Activated CD8-positive, alpha-beta memory T cell treated with anti-CD3 and anti-CD28 coated beads for 4 hours (primary cell): ENCODE results near the gene ARL16.

Experiments
- DNase-seq, 2 donors: peaks; one replicate each; pipeline ENCODE4 v3.0.0-alpha.2; 2020; ENCODE audit warnings: low read depth in 2 of 2

ARL16 gene, protein sequence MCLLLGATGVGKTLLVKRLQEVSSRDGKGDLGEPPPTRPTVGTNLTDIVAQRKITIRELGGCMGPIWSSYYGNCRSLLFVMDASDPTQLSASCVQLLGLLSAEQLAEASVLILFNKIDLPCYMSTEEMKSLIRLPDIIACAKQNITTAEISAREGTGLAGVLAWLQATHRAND

DNA sequence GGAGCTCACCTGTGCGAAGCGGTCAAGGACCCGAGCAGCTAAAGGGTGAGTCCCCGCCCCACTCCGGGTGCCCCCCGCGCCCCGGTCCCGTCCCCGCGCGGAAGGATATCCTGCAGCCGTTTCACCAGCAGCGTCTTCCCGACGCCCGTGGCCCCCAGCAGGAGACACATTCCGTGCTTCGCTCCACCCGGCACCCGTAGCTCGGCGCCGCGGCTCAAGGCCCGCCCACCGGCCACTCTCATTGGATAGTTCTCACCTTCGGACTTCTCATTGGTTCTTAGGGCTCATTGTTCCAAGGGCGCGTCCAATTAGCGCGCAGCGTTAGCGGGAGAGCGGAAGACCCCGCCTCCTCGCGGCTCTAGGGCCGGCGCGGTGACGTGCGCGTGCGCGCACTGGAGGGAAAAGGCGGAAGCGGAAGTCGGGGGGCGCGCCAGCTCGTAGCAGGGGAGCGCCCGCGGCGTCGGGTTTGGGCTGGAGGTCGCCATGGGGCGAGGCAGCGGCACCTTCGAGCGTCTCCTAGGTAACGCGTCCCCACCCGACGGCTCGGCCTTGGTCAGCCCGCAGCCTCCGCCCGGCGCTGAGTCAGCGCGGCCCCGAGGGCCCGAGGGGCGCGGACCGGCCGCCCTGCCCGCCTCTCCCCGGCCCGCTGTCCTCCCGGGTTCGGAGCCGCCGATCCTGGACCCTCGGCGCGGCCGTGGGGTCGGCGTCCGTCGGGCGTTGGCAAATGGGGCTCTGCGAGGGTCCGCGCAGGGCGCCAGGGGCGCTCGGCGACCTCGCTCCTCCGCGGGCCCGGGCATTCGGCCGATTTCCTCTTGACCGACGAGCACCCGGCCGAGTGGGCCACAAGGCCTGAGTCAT, at the start of gene ARL16, which contains the start of gene HGS:
TSS of gene ARL16 (minus strand) at position 214 of the 858 bp plus-strand sequence. CDS start at position 170, 44 bp downstream.
TSS of gene HGS (plus strand) at position 428 of the 858 bp plus-strand sequence. CDS start at position 484, 56 bp downstream.
- peak; percentile 93 to 94 for DNase-seq

DNA sequence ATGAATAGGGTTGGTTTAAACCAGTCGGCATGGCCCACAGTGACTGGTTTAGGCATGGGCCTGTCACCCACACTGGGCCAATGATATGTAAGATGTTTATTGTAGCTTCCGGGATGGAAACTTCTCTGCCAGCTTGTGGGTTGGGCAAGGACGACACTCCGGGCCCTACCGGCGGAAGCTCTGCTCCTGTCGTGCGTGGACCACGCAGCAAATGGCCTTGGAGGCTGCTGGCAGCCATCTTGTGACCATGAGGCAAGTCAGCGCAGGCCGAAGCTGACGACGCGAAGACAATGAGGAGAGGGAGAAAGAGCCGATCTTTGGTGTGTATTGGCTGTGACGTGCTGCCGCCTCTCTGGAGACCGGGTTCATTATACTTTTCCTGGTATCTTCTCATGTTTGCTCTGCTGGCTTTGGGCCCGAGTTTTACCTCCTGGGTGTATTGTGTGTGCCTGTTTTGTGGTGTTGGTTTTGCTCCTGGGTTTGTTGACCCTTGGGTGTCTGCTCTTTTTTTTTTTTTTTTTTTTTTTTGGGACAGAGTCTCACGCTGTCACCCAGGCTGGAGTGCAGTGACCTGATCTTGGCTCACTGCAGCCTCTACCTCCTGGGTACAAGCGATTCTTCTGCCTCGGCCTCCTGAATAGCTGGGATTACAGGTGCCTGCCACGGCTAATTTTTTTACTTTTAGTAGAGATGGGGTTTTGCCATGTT, 43.9 kb upstream of the ARL16 start:
- no peak for DNase-seq

DNA sequence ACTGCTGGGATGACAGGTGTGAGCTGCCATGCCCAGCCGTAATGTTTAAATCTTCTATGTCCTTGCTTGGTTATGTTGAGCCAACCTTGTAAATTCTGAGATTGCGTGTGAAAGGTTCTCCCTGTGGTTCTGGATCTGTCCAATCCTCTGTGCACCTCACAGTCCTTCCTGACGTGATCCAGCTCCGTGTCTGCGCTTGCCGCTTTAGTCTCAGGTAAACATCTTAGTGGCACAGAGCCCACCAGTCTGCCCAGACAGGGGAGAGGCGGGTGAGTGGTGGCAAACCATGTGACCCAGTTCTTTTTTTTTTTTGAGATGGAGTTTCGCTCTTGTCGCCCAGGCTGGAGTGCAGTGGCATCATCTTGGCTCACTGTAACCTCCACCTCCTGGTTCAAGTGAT, 42.4 kb upstream of the ARL16 start:
- no peak for DNase-seq

DNA sequence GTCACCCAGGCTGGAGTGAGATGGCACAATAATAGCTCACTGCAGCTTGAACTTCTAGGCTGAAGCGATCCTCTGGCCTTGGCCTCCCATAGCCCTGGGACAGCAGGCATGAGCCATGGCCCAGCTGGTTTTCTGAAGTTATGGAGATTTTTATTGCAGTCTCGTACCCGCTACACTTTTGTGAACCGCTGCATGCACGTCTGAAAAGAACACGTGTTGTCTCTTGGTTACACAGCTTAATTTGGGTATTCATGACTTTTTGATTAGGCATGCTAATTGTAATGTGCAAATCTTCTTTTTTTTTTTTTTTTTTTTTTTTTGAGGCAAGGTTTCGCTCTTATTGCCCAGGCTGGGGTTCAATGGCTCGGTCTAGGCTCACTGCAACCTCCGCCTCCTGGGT, 41.8 kb upstream of the ARL16 start:
- no peak for DNase-seq

DNA sequence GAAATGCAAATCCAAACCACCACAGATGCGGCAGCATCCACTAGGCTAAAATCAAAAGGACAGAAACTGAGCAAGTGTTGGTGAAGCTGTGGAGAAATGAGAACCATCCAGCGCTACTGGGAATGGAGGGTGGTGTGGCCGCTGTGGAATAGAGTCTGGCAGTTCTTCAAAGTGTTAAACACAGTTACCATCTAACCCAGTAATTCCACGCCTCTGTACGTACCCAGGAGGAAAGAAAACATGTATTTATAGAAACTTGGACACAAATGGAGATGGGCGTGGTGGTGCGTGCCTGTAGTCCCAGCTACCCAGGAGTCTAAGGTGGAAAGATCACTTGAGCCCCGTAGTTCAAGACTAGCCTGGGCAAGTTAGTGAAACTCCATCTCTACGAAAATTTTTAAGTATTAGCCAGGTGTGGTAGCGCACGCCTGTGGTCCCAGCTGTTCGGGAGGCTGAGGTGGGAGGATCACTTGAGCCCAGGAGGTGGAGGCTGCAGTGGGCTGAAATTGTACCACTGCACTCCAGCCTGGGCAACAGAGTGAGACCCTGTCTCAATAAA, 40.1 kb upstream of the ARL16 start:
- no peak for DNase-seq

DNA sequence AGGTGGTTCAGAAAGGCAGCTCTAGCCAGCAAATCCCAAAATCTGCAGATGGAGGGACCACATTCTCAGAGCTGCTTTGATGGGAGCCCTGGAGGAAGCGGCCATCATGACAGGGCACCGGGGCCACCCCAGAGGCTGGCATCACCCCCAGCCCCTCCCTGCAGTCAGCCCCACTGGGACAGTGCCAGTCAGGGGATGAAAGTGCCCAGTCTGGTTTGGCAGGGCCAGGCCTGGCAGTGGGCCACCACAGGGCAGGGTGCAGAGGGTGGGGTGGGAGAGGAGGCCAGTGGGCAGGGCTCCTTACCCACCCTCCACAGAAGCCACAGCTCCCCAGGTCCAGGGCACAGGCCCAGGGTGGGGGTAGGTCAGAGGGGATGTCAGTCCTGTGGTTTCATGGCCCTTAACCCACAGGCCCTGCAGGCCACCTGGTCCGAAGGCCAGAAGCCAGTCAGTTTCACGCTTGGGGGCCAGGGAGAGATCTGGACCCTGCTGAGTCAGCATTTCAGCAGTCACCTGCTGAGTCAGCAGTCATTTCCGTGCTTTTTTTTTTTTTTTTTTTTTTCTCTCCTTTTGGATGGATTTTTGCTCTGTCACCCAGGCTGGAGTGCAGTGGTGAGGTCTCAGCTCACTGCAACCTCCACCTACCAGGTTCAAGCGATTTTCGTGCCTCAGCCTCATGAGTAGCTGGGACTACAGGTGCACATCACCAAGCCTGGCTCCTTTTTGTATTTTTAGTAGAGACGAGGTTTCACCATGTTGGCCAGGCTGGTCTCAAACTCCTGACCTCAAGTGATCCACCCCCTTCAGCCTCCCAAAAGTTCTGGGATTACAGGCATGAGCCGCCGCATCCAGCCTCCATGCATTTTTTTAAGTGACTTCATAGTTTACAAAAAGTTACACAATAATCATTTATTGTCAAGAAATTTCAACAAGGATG, 38.9 kb upstream of the ARL16 start:
- DNase-seq: no peak

DNA sequence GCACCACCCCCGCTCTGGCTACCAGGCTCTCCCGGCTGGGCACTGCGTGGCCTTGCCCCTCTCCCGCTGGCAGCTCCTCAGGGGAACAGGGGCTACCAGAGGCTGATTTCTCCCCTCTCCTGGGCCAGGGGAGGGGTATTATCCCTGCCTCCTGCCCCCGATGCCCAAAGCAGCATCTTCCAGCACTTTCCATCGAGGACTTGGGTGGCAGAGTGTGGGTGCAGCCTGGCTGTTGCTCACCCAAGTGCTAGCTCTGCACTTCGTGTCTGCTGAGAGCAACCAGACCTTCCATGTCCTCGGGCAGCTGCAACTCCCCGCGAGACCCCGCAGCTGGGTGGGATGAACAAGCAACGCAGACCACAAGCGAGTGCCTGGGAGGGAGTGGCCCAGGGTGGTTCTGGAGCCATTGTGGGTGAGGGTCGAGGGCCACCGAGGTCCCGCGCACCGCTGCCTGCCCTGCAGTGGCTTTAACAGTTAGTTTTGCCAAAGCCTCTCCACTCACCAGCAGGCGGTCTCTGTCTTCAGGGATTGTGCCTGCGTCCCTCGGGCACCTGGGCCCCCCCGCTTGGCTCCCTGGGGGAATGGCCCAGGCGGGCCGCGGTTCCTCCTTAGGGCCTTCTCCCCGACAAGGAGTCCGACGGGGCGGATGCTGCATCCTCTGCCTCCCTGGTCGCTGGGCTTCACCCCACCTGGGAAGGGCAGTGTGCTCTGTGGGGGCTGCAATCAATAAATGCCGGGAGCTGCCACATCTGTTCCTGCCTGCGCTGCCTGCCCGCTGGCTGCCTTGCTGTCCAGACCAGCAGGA, 36.9 kb upstream of the ARL16 start:
- DNase-seq: no peak

DNA sequence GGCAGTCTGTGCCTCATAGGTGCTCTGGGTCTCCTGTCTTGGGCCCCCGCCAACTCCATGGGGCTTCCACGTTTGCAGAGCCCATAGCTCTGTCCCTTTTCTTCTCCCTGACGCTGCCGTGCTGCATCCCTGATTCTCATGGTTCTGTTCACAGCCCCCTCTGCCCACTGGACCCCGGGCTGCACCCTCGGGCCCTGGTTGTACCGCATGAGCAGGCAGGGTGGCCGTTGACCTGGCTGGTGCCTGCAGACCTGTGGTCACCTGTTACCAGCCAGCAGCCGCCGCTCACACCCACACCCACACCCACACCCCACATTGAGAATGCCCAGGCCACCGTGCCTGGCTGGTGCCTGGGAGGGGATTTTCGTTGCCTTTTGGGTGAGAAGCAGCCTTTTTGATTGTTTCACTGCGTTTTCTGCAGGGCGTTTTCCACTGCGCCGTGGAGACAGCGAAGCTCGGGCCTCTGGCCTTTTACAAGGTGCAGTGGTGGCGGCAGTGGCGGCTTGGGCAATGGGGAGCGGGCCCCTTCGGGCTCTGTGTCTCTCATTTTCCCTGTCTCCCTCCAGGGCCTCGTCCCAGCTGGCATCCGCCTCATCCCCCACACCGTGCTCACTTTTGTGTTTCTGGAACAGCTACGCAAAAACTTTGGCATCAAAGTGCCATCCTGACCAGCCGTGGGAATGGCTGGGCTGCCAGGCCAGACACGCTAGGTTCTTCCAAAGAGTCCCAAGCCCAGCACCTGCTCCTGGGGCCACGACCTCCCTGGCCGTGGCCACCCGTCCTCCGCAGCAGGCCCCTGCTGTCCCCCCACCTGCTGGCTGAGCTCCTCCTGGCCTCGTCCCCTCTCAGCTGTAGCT, 36.0 kb upstream of the ARL16 start:
- no peak for DNase-seq

DNA sequence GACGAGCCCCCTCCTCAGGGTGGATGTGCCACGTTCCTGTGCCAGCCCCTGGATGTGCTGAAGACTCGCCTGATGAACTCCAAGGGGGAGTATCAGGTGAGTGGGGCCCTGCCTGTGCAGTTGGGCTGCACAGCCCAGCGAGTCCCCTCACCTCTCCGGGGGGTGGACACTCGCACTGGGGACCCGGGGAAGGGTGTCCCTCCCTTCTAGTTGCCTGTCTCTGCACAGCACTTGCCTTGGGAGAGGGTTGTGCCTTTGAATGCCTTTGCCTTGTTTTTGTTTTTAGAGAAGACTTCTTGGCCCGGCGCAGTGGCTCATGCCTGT, 34.1 kb upstream of the ARL16 start:
- no peak for DNase-seq

DNA sequence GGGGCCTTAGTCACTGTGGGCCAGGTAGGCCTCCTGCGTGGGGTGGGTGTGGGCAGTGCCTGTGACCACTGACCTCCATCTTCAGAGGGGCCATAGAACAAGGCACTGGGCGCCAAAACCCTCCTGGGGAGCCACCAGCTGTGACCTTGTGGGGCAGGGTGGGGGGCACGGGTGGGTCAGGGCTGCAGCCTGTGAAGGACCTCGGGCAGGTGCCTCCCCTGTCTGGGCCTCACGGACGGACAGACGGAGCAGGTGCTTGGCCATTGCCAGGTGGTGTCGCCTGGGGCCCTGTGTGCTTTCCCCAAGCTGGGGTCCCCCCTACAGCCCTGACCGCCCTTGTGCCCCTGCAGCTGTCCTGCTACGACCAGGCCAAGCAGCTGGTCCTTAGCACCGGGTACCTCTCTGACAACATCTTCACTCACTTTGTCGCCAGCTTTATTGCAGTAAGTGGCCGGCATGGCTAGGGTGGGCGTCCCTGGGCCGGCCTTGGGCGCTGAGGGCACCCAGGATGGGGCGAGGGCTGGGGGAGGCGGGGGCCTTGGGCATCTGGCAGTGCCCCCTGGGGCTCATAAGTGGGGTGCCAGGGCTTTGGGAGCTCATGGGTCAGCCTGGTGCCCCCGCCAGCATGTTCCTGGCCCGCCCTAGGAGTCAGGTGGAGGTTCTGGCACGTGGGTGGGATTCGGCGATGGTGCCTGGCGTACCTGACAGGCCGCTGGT, 33.6 kb upstream of the ARL16 start:
- no peak for DNase-seq

DNA sequence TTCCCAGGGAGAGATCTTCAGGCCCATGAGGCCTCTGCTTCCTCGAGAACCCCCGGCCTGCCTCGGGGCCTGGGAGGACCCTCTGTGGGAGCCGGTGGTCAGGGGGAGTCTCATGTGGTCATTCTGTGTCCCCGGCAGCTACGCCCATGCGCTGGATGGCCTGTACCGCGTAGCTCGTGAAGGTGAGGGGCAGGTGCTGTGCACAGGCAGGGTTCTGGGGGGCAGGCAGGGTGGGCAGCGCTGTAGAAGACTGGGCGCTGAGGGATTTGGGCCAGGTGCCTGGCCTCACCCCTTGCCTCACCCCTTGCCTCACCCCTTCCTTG, 33.0 kb upstream of the ARL16 start:
- no peak for DNase-seq

DNA sequence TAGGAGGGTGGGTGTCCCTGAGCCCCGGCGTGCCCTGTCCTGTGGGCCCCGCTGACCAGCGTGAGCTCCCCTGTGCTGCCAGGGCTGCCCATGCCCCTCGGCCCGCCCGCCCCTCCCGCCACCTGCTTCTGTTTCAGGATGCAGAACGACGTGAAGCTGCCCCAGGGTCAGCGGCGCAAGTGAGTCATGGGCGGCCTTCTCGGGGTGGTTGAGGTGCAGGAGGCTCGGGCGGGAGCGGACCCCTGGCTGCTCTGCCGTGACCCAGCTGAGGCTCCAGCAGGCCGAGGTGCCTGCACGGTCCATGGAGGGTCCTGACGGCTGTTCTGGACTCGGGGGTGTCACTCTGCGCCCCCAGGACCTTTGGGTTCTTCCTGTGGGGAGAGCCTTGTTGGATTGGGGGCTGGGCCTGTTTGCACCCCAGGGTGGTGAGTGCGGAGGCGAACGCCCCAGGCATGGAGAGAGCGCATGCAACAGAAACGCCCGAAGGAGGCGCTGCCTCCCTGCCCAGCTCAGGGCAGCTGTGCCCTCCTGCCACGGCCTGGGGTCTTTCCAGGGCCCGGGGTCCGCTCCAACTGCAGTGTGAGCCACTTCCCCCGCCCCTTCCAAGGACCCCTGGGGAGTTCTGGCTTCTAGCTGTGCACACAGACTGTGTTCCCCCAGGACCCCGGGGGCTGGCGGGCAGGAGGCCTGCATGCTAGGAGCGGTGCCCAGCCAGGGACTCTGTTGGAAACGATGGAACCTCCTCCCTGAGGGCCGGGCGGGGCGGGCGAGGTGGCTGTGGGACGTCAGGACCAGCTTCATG, 32.5 kb upstream of the ARL16 start:
- no peak for DNase-seq

DNA sequence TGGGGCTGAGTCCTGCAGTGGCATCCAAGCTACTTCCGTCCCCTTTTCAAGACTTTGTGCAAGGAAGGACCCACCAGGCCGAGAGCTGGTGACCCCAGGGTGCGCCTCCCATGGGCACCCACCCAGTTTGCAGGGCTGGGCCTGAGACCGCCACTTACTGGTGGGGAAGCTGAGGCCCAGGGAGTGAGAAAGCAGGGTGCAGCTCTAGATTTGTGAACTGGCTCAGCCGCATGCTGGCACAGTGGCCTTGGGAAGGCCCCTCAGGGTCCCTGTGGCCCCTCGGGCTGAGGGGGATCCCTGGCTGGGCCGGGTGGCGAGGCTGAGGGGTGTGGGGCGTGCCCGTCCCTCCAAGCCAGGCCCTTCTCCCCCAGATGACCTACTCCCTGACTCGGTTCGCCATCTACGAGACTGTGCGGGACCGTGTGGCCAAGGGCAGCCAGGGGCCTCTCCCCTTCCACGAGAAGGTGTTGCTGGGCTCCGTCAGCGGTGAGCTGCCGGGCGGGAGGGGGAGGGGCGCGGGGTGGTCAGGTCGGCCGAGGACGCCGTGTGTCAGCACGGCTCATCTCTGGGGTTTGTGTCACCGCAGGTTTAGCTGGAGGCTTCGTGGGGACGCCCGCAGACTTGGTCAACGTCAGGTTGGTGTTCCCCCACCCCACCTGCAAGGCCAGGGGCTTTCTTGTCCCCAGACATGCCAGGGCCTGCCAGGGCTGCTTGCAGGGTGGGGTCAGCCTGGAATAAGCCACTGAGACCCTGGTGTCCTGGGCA, 31.7 kb upstream of the ARL16 start:
- no peak for DNase-seq

DNA sequence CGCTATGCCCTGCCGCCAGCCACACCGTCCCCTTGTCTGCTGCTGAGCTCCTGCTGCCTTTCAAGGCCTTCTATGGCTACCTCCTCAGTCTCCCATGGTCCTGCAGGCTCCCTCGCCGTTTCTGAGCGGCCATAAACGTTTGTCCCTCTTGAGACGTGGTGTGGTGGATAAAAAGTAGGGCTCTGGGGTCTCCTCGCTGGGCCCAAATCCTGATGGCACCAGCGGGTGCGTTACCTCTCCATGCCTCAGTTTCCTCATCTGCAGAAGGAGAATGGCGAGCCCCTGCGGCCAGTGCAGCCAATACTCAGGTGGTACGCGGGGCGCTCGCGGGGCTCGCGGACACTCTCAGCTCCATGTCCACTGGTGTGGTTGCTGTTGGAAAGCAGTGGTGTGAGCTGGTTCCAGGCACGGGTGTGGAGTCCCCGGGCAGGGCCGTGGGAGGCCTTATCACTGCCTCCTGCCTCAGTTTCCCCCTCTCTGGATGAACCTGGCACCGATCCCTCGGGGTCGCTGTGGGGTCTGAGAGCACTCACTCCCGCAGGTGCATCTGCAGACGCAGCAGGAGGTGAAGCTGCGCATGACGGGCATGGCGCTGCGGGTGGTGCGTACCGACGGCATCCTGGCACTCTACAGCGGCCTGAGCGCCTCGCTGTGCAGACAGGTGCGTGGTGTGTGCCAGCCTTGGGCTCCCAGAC, 31.0 kb upstream of the ARL16 start:
- no peak for DNase-seq

DNA sequence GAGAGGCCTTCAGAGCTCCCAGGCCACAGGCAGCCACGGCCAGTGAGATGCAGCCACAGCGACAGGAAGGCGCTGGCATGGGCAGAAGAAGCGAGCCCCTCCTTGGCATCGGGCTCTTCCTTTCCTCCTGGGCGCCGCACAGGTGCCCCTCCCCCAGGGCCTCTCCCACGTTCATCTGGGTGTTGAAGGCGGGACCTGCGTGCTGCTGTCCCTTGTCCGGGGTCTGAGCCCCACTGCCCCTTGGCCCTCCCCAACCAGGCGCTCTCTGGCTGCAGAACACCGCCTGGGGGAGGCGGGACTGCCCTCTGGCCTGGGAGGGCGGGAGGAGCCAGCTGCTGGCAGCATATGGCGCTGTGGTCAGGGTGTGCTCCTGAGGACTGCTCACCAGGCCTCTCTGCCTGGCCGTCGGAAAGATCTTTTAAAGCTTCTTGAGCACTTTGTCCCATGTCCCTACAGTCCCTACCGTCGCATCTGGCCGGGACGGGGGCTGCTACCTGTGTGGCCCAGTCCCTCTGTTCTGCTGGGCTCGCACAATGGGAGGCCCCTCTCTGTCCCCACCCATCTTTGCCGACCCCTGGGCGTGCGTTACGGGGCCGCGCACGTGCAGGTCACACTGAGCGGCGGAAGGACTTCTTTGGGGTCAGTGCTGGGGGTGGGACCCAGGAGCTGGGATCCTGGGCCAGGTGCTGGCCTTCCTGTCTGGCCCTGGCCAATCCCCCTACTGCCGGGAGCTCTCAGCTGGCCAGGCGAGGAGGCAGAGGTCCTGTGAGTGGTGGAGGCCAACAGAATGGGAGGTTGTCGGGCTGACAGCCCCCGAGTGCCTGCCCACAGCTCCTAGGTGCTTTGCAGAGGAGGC, 30.2 kb upstream of the ARL16 start:
- no peak for DNase-seq

DNA sequence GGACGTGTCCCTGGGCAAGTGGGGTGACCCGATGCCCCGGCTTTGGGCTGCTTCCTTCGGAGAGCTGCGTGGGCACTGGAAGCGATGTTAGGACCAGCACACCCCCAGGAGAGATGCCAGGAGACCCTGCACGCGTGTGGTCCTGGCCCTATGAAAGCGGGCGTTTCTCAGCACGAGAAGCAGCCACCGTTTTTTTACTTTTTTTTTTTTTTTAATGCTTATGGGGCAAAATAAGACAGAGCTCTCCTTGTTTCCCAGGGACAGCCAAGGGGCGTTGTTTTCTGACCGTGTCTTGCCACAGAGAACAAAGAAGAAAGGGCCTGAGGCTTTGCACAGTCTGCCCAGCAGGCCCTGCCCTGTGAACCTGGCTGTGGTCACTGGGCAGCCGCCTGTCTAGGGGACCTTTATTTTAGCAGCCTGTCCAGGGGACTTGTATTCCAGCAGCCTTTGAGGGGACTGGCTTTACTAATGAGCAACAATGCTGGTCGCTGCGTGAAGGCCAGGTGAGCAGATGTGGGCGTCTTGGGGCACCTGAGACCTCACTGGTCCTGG, 29.5 kb upstream of the ARL16 start:
- no peak for DNase-seq
